A549 (cell line): ENCODE data around the gene ULK1.

ENCODE experiments used
- EP300 ChIP-seq, 2 experiments: fragments of >200 bp; sonication (Bioruptor Twin); formaldehyde crosslinking; IDR thresholded peaks; 2 replicates in 1 of 2; 3 replicates in 1 of 2; pipeline ENCODE4 v1.6.1; 2016 to 2017
- ESRRA ChIP-seq: fragments of 150-350 bp; IDR thresholded peaks from 2 replicates; pipeline ENCODE4 v1.6.1; 2014; ENCODE audit warnings: mild to moderate bottlenecking, low read length, borderline replicate concordance
- HDAC2 ChIP-seq: fragments of 200-600 bp; sonication (generic); IDR thresholded peaks from 2 replicates; pipeline ENCODE4 v1.6.1; 2016
- NPAS2 ChIP-seq: fragments of 250-450 bp; sonication (Bioruptor Pico); IDR thresholded peaks from 2 replicates; pipeline ENCODE4 v1.8.0; 2022; ENCODE audit warnings: mild to moderate bottlenecking, moderate library complexity, borderline replicate concordance
- POLR2A ChIP-seq: IDR thresholded peaks from 2 replicates; pipeline ENCODE4 v1.6.1; 2012; ENCODE audit warnings: mild to moderate bottlenecking, low read length
- RCOR1 ChIP-seq: fragments of 150-350 bp; IDR thresholded peaks from 2 replicates; pipeline ENCODE4 v1.6.1; 2014; ENCODE audit warnings: antibody characterized with exemption, low read length, low read depth
- SMC3 ChIP-seq: fragments of >200 bp; sonication (Bioruptor Twin); formaldehyde crosslinking; IDR thresholded peaks from 3 replicates; pipeline ENCODE4 v1.6.1; 2018; ENCODE audit warnings: inconsistent platforms
- TP53 ChIP-seq: fragments of 250-450 bp; sonication (Bioruptor Pico); IDR thresholded peaks from 2 replicates; pipeline ENCODE4 v1.5.0; 2021; ENCODE audit warnings: mild to moderate bottlenecking, moderate library complexity
- ZC3H11A ChIP-seq: fragments of 450-650 bp; IDR thresholded peaks from 2 replicates; pipeline ENCODE4 v1.6.1; 2014; ENCODE audit warnings: antibody characterized with exemption, mild to moderate bottlenecking
- ZSCAN20 ChIP-seq: fragments of 250-450 bp; sonication (Bioruptor Pico); IDR thresholded peaks from 2 replicates; pipeline ENCODE4 v1.8.0; 2022; ENCODE audit warnings: mild to moderate bottlenecking, moderate library complexity
- TF ChIP-seq, protein P1 (sequence below): fragments of >200 bp; sonication (Bioruptor Twin); formaldehyde crosslinking; IDR thresholded peaks from 3 replicates; pipeline ENCODE4 v1.5.1; 2016
- TF ChIP-seq, protein P2 (sequence below): fragments of 450-650 bp; IDR thresholded peaks from 2 replicates; pipeline ENCODE4 v1.6.1; 2014; ENCODE audit warnings: antibody characterized with exemption
- TF ChIP-seq, protein P3 (sequence below): IDR thresholded peaks from 2 replicates; pipeline ENCODE4 v1.6.1; 2012
- TF ChIP-seq, protein P4 (sequence below): fragments of 200-600 bp; sonication (generic); IDR thresholded peaks from 2 replicates; pipeline ENCODE4 v1.6.1; 2016; ENCODE audit warnings: antibody characterized with exemption, mild to moderate bottlenecking, moderate library complexity

DNA sequence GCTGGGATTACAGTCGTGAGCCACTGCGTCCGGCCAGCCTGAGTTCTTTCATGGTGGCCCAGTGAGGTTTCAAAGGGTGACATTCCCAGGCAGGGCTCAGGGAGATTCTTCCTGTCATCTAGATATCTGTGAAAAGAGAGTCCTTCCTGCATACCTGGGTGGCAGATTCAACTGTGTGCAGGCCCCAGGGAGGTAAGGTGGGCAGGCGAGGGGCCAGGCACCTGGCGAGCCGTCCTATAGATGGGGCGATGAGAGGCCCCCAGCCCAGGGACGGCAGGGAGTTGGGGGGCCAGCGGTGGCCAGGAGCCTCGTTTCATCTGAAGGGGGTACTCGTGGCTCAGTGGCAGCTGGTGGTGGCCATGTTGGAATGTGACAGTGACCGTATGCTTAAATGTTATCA is 48.2 kb downstream of the ULK1 start:
- TF ChIP-seq, protein P1, sequence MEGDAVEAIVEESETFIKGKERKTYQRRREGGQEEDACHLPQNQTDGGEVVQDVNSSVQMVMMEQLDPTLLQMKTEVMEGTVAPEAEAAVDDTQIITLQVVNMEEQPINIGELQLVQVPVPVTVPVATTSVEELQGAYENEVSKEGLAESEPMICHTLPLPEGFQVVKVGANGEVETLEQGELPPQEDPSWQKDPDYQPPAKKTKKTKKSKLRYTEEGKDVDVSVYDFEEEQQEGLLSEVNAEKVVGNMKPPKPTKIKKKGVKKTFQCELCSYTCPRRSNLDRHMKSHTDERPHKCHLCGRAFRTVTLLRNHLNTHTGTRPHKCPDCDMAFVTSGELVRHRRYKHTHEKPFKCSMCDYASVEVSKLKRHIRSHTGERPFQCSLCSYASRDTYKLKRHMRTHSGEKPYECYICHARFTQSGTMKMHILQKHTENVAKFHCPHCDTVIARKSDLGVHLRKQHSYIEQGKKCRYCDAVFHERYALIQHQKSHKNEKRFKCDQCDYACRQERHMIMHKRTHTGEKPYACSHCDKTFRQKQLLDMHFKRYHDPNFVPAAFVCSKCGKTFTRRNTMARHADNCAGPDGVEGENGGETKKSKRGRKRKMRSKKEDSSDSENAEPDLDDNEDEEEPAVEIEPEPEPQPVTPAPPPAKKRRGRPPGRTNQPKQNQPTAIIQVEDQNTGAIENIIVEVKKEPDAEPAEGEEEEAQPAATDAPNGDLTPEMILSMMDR, result no peak
- TF ChIP-seq ZC3H11A (no peak), NPAS2 (no peak), POLR2A (no peak), HDAC2 (no peak), TP53 (CRISPR knock-in tag) (no peak), ZSCAN20 (CRISPR knock-in tag) (no peak), SMC3 (no peak), ESRRA (no peak), RCOR1 (no peak), EP300 (IDR thresholded peaks at IDR 0.05) (no peak)
- TF ChIP-seq, protein P2, sequence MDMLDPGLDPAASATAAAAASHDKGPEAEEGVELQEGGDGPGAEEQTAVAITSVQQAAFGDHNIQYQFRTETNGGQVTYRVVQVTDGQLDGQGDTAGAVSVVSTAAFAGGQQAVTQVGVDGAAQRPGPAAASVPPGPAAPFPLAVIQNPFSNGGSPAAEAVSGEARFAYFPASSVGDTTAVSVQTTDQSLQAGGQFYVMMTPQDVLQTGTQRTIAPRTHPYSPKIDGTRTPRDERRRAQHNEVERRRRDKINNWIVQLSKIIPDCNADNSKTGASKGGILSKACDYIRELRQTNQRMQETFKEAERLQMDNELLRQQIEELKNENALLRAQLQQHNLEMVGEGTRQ, result no peak
- TF ChIP-seq, protein P3, sequence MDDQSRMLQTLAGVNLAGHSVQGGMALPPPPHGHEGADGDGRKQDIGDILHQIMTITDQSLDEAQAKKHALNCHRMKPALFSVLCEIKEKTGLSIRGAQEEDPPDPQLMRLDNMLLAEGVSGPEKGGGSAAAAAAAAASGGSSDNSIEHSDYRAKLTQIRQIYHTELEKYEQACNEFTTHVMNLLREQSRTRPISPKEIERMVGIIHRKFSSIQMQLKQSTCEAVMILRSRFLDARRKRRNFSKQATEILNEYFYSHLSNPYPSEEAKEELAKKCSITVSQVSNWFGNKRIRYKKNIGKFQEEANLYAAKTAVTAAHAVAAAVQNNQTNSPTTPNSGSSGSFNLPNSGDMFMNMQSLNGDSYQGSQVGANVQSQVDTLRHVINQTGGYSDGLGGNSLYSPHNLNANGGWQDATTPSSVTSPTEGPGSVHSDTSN, result no peak
- TF ChIP-seq, protein P4, sequence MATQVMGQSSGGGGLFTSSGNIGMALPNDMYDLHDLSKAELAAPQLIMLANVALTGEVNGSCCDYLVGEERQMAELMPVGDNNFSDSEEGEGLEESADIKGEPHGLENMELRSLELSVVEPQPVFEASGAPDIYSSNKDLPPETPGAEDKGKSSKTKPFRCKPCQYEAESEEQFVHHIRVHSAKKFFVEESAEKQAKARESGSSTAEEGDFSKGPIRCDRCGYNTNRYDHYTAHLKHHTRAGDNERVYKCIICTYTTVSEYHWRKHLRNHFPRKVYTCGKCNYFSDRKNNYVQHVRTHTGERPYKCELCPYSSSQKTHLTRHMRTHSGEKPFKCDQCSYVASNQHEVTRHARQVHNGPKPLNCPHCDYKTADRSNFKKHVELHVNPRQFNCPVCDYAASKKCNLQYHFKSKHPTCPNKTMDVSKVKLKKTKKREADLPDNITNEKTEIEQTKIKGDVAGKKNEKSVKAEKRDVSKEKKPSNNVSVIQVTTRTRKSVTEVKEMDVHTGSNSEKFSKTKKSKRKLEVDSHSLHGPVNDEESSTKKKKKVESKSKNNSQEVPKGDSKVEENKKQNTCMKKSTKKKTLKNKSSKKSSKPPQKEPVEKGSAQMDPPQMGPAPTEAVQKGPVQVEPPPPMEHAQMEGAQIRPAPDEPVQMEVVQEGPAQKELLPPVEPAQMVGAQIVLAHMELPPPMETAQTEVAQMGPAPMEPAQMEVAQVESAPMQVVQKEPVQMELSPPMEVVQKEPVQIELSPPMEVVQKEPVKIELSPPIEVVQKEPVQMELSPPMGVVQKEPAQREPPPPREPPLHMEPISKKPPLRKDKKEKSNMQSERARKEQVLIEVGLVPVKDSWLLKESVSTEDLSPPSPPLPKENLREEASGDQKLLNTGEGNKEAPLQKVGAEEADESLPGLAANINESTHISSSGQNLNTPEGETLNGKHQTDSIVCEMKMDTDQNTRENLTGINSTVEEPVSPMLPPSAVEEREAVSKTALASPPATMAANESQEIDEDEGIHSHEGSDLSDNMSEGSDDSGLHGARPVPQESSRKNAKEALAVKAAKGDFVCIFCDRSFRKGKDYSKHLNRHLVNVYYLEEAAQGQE, result no peak
